ENCODE results near the gene TPD52L2.

DNA sequence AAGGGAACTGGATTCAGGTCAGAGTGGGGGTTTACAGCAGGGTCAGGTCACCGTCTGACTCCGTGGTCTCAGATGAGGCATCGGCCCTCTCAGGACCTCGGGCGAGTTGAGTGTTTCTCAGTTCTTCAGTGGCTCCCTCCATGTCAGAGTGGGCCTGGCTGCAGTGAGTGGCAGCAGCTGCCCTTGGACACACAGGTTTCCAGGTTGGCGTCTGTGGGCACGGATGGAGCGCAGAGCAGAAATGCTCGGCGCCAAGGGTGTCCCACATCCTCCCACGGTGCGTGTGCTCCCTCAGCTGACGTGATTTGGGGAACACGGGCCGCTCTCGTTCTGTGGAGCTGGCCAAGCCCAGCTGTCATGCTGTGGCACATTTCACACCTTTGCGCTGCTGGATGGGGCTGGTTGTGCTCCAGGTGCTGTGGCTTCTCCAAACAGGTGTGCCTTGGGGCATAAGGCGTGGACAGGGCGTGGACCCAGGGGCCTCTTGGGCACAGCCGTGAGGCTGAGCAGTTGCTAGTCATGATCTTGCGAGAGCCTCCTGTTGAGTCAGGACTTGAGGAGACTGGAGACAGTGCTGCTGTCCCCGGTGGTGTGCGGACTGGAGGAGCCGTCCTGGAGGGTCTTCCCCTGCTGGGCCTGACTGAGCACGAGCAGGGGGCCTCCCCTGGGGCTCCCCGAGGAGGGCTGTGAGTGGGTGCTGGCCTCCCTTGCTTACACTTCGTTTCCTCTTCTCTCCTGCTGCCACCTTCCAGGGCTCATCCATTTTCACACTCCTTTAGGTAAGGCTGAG, 20.4 kb downstream of the TPD52L2 start:
- no peak for TF ChIP-seq CTCF (IDR thresholded peaks at IDR 0.05)
- no peak for TF ChIP-seq POLR2A (IDR thresholded peaks at IDR 0.05)
